Left lobe of liver (tissue), 2 donors: Measurements from ENCODE around the gene SLC51A. TPM values are rescaled to one million over a fixed set of nuclear protein-coding genes. Genes with fewer than 3 reads are reported as not detected.

Experiments used
- ATAC-seq: fragments of 200-7000 bp; cut with Tn5 transposase; one replicate; pipeline ENCODE4 v1.9.1; 2020; ENCODE audit warnings: mild to moderate bottlenecking, moderate library complexity
- DNase-seq: peaks from one replicate; pipeline ENCODE4 v3.0.0-alpha.2; 2020; ENCODE audit warnings: low spot score
- total RNA-seq: library from RNA; stranded (reverse); gene quantifications from one replicate; pipeline ENCODE4 v1.2.1, GENCODE V29; 2021
- donor health status: DM: no; HTN: no; CAD: no; lungs with moderate emphysema.
- donor health status: DM: no; HTN: yes; CAD: no.

Gene SLC51A
- total RNA-seq, 1 donor from 2014 or later = 20.0 TPM

DNA sequence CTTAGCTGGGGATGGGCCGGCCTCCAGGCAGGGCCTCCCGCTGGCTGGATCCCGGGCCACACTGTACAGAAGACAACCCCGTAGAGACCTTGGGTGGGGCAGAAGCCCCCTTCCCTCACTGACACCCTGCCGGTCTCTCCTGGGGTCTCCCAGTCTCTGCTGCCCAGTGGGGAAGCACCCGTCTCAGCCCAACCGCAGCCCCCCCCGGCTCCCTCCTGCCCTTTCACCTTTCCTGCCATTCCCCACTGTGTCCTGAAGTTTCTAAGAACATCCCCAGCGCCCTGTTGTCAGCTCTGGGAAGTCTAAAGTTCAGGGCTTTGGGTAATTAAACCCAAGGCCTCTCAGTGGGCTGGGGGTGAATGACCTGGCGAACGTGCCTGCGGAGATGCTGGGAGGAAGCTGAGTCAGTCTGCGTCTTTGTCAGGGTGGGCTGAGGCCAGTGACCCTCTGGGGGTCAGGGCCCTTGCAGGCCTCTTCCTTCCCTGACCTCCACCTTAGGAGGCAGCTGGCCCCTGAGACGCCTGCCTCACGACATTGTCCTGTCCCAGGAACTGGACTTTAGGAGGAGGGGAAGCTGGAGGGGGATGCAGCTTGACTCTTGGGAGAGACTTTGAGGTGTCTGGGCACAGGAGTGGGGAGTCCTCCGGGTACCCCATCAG is 1.4 kb upstream of the SLC51A start:
- ATAC-seq (peak; percentile 52), DNase-seq (peak; percentile 72)

DNA sequence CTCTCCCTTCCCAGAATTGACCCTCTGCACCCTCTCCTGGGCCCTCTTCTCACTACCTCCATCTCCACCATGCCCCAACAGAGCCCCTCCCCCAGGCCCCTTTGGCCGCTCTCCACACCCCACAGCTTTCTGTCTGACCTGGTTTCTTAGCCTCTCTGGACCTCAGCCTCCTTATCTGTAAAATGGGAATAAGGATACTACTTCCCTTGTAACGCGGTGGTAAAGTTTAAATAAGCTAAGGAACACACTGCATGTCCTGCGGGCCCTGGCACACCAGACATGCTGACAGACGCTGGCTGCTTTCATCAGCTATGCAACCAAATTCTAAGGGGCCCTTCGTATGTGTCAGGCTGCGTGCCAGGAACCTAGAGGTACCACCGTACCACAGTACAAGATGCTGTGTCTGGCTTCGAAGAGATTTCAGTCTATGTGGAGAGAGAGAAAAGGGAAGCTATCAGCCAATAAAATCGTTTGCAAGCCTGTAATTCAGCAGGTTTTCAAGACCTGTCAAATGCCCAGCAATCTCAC is 777 bp upstream of the SLC51A start:
- ATAC-seq = no peak
- no peak for DNase-seq

DNA sequence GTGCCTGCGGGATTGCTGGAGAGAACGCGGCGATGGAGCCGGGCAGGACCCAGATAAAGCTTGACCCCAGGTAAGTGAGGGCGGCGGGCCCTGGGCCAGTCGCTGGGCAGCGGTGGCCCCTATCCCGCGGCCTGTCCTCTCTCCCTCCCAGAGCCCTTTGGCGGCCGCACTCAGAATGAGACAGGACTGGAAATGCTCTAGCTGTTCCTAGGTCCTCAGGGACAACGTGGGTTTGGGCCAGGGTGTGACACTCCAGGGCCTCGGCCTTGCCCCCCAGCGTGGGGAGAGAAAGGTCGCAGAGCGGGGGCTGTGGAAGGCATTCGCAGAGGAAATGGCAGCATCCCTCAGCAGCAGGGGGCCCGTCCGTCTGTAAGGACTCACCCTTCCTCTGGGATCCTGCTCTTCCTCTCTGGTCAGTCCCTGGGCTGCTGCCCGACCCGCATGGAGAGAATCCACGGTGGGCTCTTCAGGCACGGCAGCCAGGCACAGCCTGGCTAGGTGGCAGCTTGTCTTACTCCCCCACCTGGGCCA is 412 bp downstream of the SLC51A start:
- ATAC-seq = peak; percentile 76
- DNase-seq = peak; percentile 59

DNA sequence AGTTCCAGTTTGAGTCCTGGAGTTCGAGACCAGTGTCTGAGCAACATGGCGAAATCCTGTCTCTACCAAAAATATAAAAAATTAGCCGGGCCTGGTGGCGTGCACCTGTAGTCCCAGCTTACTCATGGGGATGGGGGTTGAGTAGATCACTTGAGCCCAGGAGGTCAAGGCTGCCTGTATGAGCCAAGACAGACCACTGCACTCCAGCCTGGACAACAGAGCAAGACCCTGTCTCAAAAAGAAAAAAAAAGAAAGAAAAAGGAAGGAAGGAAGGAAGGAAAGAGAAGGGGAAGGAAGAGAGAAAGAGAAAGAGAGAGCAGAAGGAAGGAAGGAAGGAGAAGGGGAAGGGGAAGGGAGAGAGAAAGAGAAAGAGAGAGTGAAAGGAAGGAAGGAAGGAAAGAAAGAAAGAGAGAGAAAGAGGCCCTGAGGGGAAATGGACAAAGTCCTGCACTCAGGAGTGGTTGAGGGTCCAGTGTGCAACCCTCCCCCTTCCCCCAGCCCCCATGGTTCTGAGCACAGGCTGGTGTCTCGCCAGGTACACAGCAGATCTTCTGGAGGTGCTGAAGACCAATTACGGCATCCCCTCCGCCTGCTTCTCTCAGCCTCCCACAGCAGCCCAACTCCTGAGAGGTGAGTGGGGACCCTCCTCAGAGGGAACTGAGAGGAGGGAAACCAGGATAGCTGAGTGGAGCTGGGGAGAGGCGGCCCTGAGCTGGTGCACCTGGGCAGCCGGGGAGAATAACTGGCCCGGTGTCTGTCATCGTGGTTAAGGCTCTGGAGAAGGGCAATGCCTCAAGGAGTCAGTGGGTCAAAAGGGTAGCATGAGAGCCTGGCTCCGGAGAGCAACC is 1.2 kb downstream of the SLC51A start:
- no peak for ATAC-seq
- DNase-seq = no peak

DNA sequence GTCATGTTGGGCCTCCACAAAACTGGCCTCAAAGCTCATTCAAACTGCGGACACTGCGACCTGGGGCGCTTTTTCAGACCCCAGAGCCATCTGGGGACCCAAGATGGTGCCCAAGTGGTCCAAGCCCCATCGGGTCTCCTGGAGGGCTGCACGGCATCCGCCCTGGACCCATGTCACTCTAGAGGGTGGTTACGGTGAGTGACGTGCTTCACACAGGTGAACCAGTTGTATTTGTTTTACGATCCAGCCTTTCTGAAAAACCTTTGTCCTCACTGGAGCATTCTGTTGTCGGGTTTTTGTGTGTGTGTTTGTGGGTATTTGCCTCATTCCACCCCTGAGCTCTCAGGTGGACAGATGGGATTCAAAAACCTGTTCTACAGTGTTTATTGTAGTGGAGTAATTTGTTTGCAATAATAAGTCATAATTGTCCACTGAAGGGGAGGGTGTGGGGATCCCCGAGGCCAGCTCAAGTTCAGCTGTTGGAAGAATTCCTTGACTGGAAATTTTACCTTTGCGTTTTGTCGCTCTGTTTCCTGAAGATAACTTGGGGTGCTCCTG is 1.9 kb downstream of the SLC51A start:
- ATAC-seq (no peak), DNase-seq (no peak)

DNA sequence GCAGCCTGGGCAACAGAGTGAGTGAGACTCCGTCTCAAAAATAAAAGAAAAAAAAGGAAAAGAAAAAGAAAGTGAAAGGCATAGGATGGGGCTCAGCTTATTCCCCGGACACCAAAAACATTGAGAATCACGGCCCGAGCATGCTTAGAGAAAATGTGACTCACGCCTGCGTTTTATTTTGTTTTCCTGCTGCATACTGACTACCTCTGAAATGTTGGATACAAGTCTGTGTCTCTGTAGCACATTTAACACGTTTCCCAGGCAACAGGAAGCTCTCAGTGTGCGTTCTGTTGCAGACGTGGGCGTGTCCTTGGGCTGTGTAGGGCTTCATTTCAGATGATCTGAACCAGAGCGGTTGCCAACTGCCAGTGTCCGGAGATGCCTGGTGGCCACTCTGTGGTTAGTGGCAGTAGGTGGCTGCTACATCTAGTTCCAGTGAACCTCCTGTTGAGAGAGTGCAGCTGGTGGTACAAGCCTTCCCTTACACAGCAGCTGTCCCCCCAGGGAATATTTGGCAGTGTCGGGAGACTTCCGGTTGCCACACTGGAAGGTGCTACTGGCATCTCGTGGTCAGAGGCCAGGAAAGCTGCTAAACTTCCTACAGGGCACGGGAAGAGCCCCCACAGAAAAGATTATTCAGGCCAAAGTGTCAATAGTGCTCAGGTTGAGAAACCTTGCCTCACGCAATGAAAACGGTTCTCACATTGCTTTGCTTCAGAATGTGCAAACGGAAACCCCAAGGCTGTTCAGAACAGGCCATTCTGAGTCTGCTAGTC is 3.0 kb downstream of the SLC51A start:
- no peak for DNase-seq
- no peak for ATAC-seq

DNA sequence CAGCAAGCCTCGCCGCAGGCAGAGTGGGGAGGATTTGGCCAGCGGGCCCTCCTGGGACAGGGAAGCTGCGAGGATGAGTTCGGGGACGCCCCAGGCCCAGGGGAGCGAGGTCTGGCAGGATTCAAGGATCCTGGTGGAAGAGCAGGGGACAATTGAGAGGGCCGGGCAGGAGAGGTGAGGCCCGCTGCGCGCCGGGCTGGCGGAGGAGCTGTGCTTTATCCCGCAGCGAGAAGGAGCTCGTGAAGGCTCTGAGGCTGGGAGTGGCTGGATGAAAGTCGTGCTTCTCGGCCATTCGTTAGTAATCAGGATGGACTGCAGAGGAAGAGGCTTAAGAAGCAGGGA is 3.6 kb downstream of the SLC51A start:
- DNase-seq (no peak), ATAC-seq (no peak)

DNA sequence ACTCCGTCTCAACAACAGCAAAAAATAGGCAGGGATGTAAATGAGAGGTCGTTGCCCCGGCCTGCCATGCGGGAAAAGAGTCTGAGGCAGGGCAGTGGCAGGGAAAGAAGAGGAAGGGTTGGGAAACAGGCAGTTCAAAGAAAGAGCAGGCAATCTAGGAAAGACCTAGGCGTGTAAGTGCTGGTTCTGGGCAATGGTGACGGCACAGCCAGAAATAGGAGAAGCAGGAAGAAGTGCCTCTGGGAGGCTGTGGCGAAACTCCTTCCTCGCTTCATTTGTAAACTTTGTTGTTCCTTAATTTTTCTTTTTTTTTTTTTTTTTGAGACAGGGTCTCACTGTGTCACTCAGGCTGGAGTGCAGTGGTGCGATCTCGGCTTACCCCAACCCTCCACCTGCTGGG is 4.3 kb downstream of the SLC51A start:
- no peak for DNase-seq

DNA sequence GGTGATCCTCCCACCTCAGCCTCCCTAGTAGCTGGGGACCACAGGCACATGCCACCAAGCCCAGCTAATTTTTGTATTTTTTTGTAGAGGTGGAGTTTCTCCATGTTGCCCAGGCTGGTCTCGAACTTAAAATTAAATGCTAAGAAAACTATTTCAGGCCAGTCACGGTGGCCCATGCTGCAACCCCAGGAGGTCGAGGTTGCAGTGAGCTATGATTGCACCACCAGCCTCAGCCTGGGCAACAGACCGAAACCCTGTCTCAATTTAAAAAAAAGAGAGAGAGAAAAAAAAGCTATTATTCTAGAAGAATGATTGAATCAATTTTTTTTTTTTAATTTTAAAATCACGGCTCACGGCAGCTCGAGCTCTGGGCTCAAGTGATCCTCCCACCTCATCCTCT is 4.7 kb downstream of the SLC51A start:
- no peak for ATAC-seq
- DNase-seq = no peak

More for the DNA sequence above, 4.3 kb downstream of the SLC51A start:
- ATAC-seq = no peak

DNA sequence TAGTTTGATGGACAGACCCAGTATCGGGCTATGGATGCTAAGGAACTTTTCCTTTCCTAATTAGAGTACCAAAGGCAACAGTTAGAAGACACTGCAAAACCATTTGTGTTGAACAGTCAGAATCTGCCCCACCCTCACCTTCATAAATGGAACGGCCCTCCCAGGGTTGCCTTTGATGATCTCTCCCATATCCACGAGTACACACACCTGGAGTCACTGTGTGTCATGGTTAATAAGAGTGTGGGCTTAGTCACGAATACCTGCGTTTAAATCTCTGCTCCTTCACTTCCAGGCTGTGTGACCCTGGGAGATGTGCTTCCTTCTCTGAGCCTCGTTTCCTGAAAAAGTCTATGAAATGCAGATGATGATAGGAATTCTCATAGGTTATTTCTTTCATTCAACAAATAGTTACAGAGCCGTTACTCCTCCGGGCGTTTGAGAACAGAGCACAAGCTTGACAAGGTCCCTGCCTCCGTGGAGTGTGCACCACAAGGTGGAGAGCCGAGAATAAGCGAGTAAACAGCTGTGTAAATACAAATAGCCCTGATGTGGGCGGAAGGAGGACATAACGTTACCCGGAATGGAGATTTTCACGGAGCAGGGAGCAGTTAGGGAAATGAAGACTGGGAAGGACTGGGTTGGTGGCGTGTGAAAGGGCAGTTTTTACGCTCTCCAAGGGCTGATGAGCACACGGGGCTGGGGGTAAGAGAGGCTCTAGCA is 6.7 kb downstream of the SLC51A start:
- DNase-seq (no peak), ATAC-seq (no peak)

DNA sequence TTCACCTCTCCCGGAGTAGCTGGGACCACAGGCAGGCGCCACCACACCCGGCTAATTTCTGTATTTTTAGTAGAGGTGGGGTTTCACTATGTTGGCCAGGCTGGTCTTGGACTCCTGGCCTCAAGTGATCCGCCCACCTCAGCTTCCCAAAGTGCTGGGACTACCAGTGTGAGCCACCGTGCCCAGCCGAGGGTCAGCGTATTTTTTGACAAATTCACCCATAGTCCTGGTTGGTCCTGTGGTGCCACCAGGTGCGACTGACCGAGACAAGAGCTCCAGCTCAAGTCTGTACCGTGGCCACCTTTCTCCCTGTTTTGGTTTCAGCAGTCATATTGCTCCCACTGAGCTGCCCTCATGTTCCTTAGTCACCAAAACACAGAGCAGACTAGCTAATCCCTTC is 8.8 kb downstream of the SLC51A start:
- ATAC-seq (no peak), DNase-seq (no peak)

DNA sequence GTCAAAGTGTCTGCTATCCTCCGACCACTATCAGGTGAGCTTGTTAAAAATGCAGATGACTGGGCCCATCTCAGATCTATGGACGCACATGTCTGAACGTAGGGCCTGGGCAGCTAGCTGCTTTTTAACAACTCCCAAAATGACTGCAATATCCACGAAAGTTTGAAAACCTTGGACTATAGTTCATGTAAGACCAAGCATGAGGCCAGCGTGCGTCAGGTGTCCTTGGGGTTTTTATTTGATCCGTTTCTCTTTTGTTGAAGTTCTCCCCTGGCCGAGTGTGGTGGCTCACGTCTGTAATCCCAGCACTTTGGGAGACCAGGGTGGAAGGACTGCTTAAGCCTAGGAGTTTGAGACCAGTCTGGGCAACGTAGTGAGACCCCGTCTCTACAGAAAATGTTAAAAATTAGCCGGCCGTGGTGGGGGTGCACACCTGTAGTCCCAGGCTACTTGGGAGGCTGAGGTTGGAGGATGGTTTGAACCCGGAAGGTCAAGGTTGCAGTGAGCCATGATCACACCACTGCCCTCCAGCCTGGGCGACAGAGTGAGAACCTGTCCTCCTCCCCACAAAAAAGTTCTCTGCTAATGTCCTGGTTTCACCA is 9.5 kb downstream of the SLC51A start:
- ATAC-seq (no peak), DNase-seq (no peak)

DNA sequence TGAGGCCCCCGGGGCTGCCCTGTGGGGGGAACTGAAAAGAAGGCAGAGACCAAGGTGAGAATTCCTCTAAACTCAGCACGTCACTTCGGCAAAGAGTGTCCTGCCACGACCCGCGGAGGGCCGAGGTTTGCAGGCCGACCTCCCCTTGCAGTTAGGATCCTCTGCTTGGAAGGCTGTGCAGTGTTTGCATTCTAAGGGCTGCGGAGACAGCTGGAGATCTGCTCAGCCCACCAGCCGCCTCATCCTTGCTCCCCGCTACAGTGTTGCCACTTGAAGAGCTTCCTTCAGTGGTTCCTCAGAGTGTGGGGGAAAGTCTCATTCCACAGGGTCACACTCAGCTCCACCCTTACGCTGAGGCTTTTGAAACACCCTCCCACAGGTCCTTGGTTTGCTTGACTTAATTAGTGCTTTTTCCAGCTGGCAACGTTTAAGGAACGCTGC is 10.8 kb downstream of the SLC51A start:
- DNase-seq (no peak), ATAC-seq (no peak)

DNA sequence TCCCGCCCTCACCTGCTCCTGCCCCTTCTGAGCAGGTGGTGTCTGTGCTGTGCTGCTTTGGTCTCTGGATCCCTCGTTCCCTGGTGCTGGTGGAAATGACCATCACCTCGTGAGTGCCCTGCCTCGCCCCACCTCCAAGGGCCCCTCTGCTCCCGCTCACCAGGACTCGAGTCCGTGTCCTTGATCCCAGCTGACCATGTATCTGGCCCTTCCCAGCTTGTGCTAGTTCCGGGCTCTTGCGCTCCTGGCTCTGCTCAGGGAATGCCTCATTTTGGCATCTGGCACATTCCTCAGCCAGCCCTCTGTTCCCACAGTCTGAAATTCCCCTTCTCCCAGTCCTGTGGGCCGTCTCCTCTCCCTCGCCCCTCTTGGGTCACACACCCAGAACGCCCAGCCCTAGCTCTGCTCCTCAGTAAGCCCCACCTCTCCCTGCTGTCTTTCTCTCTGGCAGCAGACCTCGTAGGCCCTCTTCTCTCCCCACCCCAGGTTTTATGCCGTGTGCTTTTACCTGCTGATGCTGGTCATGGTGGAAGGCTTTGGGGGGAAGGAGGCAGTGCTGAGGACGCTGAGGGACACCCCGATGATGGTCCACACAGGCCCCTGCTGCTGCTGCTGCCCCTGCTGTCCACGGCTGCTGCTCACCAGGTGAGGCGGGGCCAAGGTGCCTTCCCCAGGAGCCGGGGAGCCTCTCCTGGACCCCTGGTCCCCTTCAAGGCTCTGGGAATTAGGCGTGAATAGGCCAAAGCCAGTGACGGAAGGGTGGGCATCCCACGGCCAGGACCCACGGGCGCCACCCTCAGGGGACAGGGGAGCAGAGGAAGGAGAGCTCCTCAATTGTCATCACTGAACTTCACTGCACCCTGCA is 11.5 kb downstream of the SLC51A start:
- DNase-seq (no peak), ATAC-seq (peak; percentile 22)

DNA sequence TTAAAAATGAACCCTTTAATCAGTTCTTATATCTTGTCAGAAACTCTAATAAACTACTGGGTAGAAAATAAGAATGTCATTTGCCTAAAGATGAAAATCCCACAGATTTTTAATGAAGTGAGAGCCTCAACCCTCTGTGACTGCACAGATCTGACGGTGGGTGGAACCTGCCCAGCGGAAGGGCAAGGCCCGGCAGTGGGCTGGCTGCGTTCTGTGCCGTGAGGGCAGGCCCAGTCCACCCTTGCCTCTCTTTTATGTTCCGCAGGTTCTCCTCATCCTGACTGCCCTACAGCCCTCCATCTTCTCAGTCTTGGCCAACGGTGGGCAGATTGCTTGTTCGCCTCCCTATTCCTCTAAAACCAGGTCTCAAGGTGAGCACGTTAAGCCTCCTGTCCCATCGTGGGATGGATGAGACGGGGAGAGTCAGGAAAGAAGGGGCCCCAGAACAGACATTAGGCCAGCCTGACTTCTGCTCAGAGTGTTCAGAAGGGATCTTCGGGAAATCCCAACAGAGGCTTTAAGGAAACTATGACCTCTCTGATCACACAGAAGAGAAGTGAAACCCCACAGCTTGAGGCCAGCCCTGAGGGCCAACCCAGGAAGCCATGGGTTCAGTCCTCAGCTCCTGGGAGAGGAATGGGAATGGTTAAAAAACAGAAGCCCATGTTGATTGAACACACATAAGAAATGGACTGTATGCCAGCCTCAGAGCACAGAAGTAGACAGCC is 16.0 kb downstream of the SLC51A start:
- ATAC-seq (peak; percentile 18), DNase-seq (no peak)

DNA sequence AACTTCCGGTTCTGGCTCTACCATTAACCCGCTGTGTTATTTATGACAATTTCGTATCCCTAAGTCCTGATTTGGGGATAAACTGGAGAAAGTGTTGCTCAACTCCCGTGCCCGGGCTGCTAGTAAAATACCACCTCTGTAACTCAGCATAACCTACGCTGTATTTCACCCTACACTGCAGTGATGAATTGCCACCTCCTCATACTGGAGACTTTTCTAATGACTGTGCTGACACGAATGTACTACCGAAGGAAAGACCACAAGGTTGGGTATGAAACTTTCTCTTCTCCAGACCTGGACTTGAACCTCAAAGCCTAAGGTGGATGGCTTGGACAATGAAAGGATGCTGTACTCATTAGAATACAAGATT is 16.5 kb downstream of the SLC51A start:
- DNase-seq = no peak
- ATAC-seq = no peak

DNA sequence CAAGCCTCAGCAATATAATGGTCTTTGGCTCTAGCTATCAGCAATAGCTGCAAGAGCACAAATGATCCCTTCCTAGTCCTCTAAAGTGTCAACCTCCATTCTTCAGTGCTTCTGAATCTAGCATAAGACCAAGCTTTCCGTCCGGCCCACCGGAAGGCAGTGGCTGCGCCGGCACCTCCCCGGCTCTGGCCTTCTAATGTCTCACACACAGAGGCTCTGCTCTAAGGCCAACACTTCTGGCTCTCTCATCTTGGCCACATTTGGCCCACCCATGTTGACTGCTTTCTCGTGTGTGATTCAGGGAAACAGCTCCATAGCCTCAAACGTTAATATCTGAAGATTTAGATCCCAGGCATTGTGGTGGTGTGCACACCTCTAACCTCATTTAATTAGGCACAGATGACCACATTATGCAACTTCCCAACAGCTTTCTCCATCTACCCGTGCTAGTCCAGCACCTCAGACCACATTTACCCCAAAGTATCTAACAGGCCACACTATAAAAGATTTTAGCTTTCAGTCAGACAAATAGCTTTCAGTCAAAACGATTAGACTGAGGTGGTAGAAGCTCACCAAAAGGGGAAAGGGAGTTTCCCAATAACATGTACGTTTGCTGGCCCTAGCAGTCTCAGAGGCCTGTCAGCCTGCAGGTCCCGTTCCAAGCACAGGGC is 19.3 kb downstream of the SLC51A start:
- no peak for DNase-seq
- no peak for ATAC-seq

DNA sequence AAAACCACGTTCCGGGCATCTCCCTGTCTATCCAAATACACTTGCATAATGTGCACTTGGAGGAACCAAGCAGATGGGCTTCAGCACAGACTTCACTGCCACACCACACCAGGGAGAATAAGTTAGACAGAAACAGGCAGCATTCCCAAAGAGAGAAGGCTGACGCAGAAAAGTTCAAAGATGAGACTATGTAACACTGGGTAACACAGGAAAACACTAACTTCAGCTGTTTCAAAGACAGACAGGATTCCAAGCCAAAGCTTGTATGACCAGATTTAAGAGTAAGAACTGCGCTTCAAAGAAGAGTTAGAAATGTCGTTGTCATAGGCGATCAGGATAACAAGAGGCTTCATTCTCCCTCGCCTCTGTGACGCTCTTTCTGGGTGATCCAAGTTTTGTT is 19.9 kb downstream of the SLC51A start:
- no peak for ATAC-seq

More for the DNA sequence above, 19.9 kb downstream of the SLC51A start:
- DNase-seq = no peak
